ENCODE measurements around the gene CD247.

CD247 gene

GRCh38 chr1:167487614-167488013, 30.7 kb downstream of the CD247 start:
- DNase-seq (ENCODE audit: low spot score), result no peak

GRCh38 chr1:167486090-167486824, 32.1 kb downstream of the CD247 start:
- no peak for DNase-seq (ENCODE audit: low spot score)

GRCh38 chr1:167484726-167485502, 33.4 kb downstream of the CD247 start:
- DNase-seq (ENCODE audit: low spot score), result no peak

GRCh38 chr1:167483790-167484189, 34.5 kb downstream of the CD247 start:
- DNase-seq (ENCODE audit: low spot score), result no peak

GRCh38 chr1:167482184-167482583, 36.1 kb downstream of the CD247 start:
- no peak for DNase-seq (ENCODE audit: low spot score)

- DNase-seq (ENCODE audit: low spot score), result no peak
These were observed 38.9 kb downstream of the CD247 start for GRCh38 chr1:167479331-167479979.

- no peak for DNase-seq (ENCODE audit: low spot score)
These were observed 40.3 kb downstream of the CD247 start for GRCh38 chr1:167477986-167478385.

- DNase-seq (ENCODE audit: low spot score), result no peak
These were observed 42.3 kb downstream of the CD247 start for GRCh38 chr1:167476061-167476460.

- DNase-seq (ENCODE audit: low spot score), result no peak
These were observed 44.1 kb downstream of the CD247 start for GRCh38 chr1:167474191-167474641.

GRCh38 chr1:167473761-167474160, 44.6 kb downstream of the CD247 start:
- no peak for DNase-seq (ENCODE audit: low spot score)

GRCh38 chr1:167472752-167473521, 45.4 kb downstream of the CD247 start:
- no peak for DNase-seq (ENCODE audit: low spot score)

- no peak for DNase-seq (ENCODE audit: low spot score)
These were observed 46.8 kb downstream of the CD247 start for GRCh38 chr1:167471568-167471967.

GRCh38 chr1:167469280-167469965, 48.9 kb downstream of the CD247 start:
- no peak for DNase-seq (ENCODE audit: low spot score)

- DNase-seq (ENCODE audit: low spot score), result no peak
These were observed 50.6 kb downstream of the CD247 start for GRCh38 chr1:167467752-167468151.

GRCh38 chr1:167467126-167467710, 51.1 kb downstream of the CD247 start:
- no peak for DNase-seq (ENCODE audit: low spot score)

- no peak for DNase-seq (ENCODE audit: low spot score)
These were observed 52.6 kb downstream of the CD247 start for GRCh38 chr1:167465743-167466142.

- DNase-seq (ENCODE audit: low spot score), result no peak
These were observed 53.3 kb downstream of the CD247 start for GRCh38 chr1:167465018-167465417.

- DNase-seq (ENCODE audit: low spot score), result no peak
These were observed 54.3 kb downstream of the CD247 start for GRCh38 chr1:167463875-167464575.

GRCh38 chr1:167463080-167463479, 55.2 kb downstream of the CD247 start:
- DNase-seq (ENCODE audit: low spot score), result no peak

GRCh38 chr1:167462341-167462740, 56.0 kb downstream of the CD247 start:
- no peak for DNase-seq (ENCODE audit: low spot score)

Data from LoVo (cell line).